ENCODE data around the gene MOCS1. TPM values are rescaled to one million over a fixed set of nuclear protein-coding genes. Genes with fewer than 3 reads are reported as not detected.

The MOCS1 gene
- total RNA-seq, 1 donor from 2014 or later = 15.9 TPM

DNA sequence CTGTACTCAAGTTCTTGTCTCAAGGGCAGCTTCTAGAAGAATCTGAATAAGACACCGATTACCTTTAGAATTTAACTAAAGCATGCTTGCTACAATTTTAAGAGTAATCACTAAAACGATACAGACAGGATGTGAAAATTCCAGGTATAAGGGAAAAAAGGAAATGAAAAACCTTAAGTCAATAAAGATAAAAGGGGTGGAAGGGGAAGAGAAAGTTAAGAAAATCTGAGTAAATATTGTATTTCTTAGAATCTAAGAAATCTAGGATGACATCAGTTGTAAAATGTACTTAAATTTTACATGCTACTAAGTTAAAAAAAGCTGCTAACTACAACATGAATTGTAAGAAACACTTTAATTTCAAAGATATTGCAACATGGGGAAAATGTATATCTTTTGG, 30.3 kb upstream of the MOCS1 start:
- peaks cover 13% of the 10 kb centered on the region for H3K4me1 Mint-ChIP-seq (ENCODE audit: low read depth)
- no peak for DNase-seq (ENCODE audit: low spot score, unreplicated experiment)
- H3K9me3 Mint-ChIP-seq (ENCODE audit: low read depth) = no peaks in the 10 kb centered on the region
- H3K36me3 Mint-ChIP-seq (ENCODE audit: insufficient read depth) = no peaks in the 10 kb centered on the region
- H3K27me3 Mint-ChIP-seq = peaks cover 3% of the 10 kb centered on the region
- H3K27ac Mint-ChIP-seq = no peak overlapping the region
- TF ChIP-seq, protein P1, sequence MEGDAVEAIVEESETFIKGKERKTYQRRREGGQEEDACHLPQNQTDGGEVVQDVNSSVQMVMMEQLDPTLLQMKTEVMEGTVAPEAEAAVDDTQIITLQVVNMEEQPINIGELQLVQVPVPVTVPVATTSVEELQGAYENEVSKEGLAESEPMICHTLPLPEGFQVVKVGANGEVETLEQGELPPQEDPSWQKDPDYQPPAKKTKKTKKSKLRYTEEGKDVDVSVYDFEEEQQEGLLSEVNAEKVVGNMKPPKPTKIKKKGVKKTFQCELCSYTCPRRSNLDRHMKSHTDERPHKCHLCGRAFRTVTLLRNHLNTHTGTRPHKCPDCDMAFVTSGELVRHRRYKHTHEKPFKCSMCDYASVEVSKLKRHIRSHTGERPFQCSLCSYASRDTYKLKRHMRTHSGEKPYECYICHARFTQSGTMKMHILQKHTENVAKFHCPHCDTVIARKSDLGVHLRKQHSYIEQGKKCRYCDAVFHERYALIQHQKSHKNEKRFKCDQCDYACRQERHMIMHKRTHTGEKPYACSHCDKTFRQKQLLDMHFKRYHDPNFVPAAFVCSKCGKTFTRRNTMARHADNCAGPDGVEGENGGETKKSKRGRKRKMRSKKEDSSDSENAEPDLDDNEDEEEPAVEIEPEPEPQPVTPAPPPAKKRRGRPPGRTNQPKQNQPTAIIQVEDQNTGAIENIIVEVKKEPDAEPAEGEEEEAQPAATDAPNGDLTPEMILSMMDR (IDR thresholded peaks at IDR 0.05; ENCODE audit: unreplicated experiment) = no peak
- H3K4me3 Mint-ChIP-seq (ENCODE audit: low read depth) = no peak overlapping the region

DNA sequence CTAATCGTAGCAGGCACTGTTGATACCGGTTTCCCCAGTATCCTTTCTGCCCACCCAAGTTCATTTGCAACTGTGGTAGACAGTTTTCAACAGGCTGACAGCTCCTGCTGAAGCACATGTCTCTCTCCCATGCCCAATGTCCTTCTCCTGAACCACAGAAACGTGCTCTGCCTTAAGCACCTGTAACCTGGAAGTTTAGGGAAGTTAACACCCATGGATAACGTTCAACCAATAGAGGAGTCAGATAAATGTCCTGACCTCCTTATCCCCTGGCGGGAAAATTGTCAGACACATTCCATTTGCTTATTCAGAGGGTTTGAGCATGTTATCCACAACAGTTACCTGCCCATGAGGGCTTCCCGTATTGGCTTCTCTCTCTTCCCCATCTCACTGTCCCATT, 29.8 kb upstream of the MOCS1 start:
- TF ChIP-seq, protein P1 (IDR thresholded peaks at IDR 0.05; ENCODE audit: unreplicated experiment) = no peak
- H3K27me3 Mint-ChIP-seq = peaks cover 3% of the 10 kb centered on the region
- no peaks in the 10 kb centered on the region for H3K36me3 Mint-ChIP-seq (ENCODE audit: insufficient read depth)
- H3K4me1 Mint-ChIP-seq (ENCODE audit: low read depth) = peaks cover 13% of the 10 kb centered on the region
- no peaks in the 10 kb centered on the region for H3K9me3 Mint-ChIP-seq (ENCODE audit: low read depth)
- no peak overlapping the region for H3K4me3 Mint-ChIP-seq (ENCODE audit: low read depth)
- H3K27ac Mint-ChIP-seq = no peak overlapping the region
- no peak for DNase-seq (ENCODE audit: low spot score, unreplicated experiment)

DNA sequence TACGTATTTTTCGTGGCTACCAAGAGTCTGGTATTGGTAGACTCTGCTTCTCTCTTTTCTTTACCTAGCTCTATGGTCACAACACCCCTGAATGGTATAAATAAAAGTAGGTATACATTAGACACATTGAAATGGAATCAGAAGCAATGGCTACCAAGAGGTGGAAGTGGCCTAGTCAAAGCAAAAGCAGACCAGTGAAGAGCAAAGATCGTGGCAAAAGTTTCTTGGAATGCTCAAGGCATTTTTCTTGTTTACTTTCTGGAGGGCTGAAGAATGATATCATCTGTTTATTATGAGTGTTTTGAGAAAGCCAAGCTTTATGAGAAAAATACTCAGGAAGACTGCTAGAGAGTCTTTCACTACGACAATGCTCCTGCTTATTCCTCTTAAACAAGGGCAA, 28.6 kb upstream of the MOCS1 start:
- no peak for DNase-seq (ENCODE audit: low spot score, unreplicated experiment)
- Mint-ChIP-seq H3K9me3 (ENCODE audit: low read depth) (no peaks in the 10 kb centered on the region), H3K27me3 (peaks cover 3% of the 10 kb centered on the region), H3K4me1 (ENCODE audit: low read depth) (peaks cover 13% of the 10 kb centered on the region), H3K27ac (no peak overlapping the region), H3K36me3 (ENCODE audit: insufficient read depth) (no peaks in the 10 kb centered on the region), H3K4me3 (ENCODE audit: low read depth) (no peak overlapping the region)
- TF ChIP-seq, protein P1 (IDR thresholded peaks at IDR 0.05; ENCODE audit: unreplicated experiment) = no peak

DNA sequence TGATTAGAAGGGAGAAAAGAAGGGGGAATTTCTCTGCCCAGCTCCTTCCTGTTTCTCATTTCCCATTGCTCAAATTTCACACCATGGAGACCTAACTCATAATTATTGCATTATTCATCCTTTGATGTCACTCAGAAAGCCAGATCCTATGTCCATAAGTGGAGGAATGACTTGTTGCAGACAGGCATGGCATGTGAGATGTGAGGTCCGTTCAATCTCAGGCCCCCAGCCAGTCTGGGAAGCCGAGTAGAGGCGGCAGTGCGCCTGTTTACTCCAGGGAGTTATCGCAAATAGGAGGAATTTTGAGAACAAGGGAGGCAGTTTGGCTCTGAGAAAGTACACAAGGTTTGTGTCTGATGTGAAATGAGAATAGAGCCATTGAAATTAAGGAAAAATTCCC, 26.9 kb upstream of the MOCS1 start:
- no peak overlapping the region for H3K4me3 Mint-ChIP-seq (ENCODE audit: low read depth)
- TF ChIP-seq, protein P1 (IDR thresholded peaks at IDR 0.05; ENCODE audit: unreplicated experiment) = no peak
- no peak overlapping the region for H3K27ac Mint-ChIP-seq
- no peak for DNase-seq (ENCODE audit: low spot score, unreplicated experiment)
- peaks cover 3% of the 10 kb centered on the region for H3K27me3 Mint-ChIP-seq
- H3K4me1 Mint-ChIP-seq (ENCODE audit: low read depth) = peaks cover 13% of the 10 kb centered on the region
- H3K9me3 Mint-ChIP-seq (ENCODE audit: low read depth) = peaks cover 3% of the 10 kb centered on the region
- H3K36me3 Mint-ChIP-seq (ENCODE audit: insufficient read depth) = no peaks in the 10 kb centered on the region

DNA sequence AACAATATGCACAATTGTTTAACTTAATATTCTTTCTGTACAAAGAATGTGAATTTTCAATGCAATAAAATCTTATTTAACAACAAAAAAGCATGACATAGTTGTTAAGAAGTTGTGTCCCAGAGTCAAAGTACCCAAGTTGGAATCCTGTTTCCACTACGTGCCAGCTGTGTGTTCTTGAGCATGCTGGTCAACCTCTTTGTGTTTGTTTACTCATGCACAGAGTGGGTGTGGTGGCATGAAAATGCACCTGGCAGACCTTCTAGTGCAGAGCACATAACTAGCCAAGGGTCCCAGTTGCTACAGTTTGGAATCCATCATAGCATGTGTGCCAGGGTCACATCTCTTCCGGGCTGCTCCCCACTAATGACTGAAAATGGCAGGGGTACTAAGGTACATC, 24.7 kb upstream of the MOCS1 start:
- DNase-seq (ENCODE audit: low spot score, unreplicated experiment) = no peak
- TF ChIP-seq, protein P1 (IDR thresholded peaks at IDR 0.05; ENCODE audit: unreplicated experiment) = no peak
- peaks cover 3% of the 10 kb centered on the region for H3K27me3 Mint-ChIP-seq
- peaks cover 8% of the 10 kb centered on the region for H3K9me3 Mint-ChIP-seq (ENCODE audit: low read depth)
- no peaks in the 10 kb centered on the region for H3K36me3 Mint-ChIP-seq (ENCODE audit: insufficient read depth)
- H3K4me3 Mint-ChIP-seq (ENCODE audit: low read depth) = no peak overlapping the region
- H3K4me1 Mint-ChIP-seq (ENCODE audit: low read depth) = peaks cover 6% of the 10 kb centered on the region
- no peak overlapping the region for H3K27ac Mint-ChIP-seq
